ELR (cell line): ENCODE measurements around the gene SYCP3.
"Not testable (repeated sequence)": the region's sequence is repeated elsewhere in the genome, so short reads cannot be mapped to it uniquely, and the experiment has no call there.

ENCODE experiments used
- DNase-seq: peaks from one replicate; pipeline ENCODE4 v3.0.0-alpha.2; 2015; ENCODE audit warnings: low read depth

The SYCP3 gene

DNA sequence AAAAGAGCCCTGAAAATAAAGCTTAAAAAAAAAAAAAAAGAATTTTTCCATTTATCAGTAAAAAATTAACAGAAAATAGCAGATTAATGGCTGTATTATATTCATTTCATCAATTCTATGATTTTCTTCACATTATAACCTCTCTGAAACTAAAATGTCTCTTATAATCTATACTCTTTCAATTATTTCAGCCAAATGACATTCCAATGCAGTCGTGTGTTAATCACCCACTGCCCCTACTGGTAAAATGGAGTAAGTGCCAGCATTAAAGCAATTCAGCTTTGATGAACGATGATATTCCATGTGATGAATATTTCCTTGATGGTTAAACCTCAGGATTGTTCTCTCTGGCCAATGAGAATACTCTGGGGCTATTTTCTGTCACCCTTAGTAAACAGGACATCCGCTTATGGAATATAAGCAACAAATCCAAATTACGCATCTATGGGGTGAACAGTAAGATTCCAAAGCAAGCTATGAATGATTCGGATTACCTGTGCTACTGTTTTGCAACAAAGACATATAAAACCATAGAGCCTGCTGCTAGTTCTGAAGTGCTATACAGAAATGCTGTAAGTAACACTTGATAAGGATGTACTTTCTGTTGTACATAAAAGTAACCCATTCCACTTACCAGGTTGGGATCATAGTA, 20.3 kb upstream of the SYCP3 start:
- DNase-seq, result peak; percentile 67

GRCh38 chr12:101750152-101750551, 10.9 kb upstream of the SYCP3 start:
- DNase-seq, result no peak

- no peak for DNase-seq
Observed at GRCh38 chr12:101749657-101750056, 10.4 kb upstream of the SYCP3 start.

- no peak for DNase-seq
Observed at GRCh38 chr12:101748907-101749306, 9.6 kb upstream of the SYCP3 start.

DNA sequence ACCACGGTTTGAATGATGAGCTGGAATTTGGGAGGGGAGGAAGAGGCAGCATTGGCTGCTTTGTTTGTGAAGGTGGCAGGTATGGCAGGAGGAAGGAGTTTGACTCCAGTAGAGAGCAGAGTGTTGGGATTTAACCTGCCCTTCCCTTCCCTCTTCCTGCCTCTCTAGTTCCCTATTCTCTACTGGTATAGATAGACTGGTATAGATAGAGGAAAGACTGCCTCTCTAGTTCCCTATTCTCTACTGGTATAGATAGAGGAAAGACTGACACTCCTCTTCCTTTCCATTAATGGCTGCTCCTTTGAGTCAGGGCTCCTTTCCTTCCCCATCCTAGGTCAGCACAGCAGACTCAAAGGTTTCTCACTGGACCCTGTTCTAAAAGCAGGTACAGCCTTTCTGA, 8.4 kb upstream of the SYCP3 start:
- no peak for DNase-seq

DNA sequence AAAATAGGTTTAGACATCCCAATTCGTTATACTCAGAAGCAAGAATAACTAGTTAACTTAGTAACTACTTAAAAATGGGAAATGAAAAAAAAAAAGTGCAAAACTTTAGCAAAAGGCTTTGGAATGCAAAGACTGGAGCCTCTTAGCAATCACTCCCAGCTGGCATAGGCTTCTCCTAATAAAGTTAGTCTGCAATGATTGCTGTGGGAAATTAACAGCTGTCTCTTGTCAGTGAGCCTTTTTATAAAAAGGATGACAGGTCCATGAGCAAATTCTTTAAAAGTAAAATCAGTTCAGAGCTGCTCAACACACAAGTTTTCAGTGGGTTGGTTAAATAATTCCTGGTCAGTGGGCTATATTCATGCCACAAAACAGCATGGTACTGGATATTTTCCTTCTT, 7.4 kb upstream of the SYCP3 start:
- DNase-seq, result no peak

DNA sequence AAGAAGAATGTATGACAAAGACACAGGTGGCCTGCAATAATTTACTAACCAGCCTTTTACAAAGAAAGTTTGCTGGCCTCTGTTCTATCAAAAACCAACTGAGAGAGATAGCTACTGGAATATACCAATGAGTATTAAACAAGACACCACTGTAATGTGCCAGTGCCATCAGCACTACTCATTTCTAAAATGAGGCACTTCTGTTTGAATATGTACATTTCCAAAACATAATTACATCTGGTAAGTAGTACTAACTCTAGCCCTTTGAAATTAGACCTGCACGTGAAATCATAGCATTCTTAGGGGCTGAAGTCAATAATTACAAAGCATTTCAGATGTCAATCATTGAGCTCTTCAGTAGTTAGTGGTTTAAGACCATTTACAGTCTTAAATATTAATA, 6.9 kb upstream of the SYCP3 start:
- DNase-seq, result no peak

DNA sequence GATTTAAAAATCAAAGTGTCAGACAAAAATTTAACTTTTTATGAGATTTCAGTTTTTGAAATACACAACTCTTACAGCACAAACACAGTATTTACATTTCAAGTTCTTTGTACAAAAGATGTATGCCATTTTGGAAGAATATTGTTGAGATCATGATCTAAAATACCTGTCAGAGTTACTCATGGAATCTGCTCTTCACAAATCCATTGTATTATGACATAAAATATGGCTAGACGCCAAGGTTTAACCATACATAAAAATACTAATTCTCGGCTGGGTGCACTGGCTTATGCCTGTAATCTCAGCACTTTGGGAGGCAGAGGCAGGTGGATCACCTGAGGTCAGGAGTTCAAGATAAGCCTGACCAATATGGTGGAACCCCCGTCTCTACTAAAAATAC, 6.2 kb upstream of the SYCP3 start:
- no peak for DNase-seq

- DNase-seq, result no peak
Observed at GRCh38 chr12:101743724-101744472, 4.6 kb upstream of the SYCP3 start.

DNA sequence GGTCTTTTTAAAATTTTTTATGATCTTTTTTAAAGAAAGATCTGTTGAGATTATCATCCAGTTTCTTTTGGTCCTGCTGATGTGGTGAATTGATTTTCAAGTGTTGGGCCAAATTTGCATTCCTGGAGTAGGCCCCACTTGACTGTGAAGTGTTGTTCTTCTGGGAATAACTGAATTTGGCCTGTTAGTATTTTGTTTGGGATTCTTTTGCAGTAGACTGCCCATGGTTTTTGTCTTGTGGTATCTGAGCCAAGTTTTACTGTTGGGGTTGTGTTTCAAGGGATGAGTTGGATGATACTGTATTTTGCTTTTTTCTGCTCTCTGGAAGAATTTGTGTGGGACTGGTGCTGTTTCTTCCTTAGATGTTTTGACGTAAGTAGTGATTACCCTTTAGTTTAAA, 4.0 kb upstream of the SYCP3 start:
- DNase-seq, result no peak

DNA sequence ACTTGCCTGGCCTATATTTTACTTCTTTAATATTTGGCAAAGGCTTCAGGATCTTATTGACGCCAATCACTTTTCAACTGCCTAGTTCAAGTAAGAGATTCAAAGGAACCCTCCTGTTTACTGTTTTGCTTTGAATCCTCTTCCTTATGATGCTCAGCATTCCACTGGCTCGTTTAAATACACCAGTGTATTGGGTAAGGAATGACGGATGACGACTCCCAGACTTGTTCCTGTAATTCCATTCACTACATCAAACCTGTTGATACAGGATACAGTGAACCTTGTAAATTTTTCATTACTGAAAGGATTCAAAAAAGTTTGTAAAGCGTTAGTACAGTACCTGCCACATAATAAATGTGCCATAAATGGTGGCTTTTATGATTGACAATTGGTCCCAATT, 1.7 kb upstream of the SYCP3 start:
- no peak for DNase-seq

DNA sequence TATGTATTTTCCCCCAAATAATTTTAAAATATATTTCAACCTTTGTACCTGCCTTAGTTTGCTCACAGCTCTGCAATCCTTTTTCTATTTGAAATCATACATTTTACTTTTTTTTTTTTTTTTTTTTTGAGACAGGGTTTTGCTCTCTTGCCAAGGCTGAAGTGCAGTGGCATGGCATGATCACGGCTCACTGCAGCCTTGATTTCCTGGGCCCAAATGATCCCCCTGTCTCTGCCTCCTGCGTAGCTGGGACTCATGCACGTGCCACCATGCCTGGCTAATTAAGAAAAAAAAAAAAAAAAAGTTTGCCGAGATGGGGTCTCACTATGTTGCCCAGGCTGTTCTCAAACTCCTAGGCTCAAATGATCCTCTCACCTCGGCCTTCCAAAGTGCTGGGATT, 1.3 kb upstream of the SYCP3 start:
- no peak for DNase-seq

GRCh38 chr12:101737476-101737875, 1.8 kb downstream of the SYCP3 start:
- no peak for DNase-seq

DNA sequence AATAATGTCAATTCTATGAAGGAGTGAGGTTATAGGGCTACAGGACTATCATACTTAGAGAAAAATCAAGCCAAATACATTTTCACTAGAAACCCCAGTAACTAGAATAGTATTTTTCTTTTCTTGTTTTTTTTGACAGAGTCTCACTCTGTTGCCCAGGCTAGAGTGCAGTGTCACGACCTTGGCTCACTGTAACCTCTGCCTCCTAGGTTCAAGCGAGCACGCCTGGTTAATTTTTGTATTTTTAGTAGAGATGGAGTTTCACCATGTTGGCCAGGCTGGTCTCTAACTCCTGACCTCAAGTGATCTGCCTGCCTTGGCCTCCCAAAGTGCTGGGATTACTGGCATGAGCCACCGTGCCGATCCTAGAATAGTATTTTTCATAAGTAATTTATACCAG, 4.8 kb downstream of the SYCP3 start:
- not testable (repeated sequence) for DNase-seq

GRCh38 chr12:101733166-101733565, 6.1 kb downstream of the SYCP3 start:
- no peak for DNase-seq

DNA sequence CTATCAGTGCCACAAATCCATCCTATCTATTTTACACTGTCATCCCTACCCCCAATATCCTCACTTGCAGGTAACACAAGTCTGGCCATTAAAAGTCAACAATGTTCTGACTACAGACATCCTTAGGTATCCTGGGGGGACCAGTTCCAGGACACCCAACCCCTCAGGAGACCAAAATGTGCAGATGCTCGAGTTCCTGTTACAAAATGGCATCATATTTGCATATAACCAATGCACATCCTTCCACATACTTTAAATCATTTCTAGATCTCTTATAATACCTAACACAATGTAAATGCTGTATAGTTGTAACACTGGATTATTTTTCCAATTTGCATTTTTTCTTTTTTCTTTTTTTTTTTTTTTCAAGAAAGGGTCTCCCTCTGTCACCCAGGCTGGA, 6.9 kb downstream of the SYCP3 start:
- DNase-seq, result no peak

DNA sequence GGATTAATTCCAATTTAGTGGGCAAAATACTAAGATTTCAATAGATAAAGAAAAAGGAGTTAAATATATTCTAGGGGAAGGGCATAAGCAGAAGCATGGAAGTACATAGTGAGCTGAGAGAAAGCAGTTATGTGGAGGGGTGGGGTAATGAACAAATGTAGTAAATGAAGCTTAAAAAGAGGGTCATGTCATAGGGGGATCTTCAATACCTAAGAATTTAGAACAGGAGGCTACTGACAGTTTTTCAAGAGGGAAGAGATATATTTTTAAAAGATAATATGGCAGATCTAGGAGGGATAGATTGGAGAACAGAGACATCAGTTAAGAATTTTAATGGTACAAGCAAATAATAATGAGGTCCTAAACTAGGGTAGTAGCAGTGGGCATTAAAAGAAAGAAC, 9.4 kb downstream of the SYCP3 start:
- no peak for DNase-seq

- DNase-seq, result no peak
Observed at GRCh38 chr12:101727098-101727497, 12.2 kb downstream of the SYCP3 start.

DNA sequence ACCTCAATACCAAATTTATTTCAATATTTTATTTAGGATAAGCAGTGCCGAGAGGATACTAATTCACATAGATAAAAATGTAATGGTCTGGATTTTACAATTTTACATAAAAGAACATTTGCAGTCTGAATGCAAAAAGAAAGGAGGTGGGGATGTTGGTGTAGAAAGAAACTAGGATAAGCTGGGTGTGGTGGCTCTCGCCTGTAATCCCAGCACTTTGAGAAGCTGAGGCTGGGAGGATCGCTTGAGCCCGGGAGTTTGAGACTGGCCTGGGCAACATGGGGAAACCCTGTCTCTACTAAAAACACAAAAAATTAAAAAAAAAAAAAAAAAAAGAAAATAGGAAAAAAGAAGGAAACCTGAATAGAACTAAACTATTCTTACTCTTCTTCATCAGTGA, 16.9 kb downstream of the SYCP3 start:
- no peak for DNase-seq

DNA sequence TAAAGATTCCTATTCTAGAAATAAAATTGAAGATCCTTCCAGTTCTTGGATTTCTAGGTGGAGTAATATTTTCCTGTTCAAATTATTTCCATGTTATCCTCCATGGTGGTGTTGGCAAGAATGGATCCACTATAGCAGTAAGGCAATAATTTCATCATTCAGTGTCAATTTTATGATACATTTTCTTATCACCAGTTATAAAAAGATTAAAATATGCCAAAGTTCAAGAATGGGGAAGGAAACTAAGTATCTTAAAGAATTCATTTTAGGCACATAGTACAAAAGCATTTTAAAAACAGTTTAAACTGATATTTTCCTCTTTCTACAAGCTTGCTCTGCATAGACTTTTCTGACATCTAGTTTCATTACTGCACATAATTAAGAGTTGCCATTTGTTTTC, 19.1 kb downstream of the SYCP3 start:
- no peak for DNase-seq

DNA sequence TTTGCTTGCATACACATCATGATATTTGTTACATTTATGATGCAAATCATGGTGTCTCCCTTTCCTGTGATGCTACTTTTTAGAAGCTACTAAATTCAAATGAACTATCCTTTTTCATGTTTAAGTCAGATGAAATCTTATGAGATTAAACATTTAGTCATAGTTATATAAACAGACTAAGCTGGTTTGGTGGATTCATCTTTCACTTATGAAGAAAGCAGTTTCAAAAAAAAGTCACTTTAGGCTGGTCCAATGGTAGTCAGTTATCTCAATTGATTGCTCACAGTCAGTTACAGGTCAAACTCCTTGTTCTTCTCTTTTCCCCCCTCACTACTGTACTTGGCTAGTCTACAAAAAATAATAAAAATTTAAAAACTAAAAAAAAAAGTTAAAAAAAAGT, 19.7 kb downstream of the SYCP3 start:
- peak; percentile 45 for DNase-seq

GRCh38 chr12:101714877-101715444, 24.3 kb downstream of the SYCP3 start:
- no peak for DNase-seq

GRCh38 chr12:101713930-101714329, 25.3 kb downstream of the SYCP3 start:
- no peak for DNase-seq
